Stomach (tissue), 4 donors: Measurements from ENCODE around the gene KCNT2.

Experiments
- EP300 ChIP-seq: sonication (generic); formaldehyde crosslinking; IDR thresholded peaks from one replicate; pipeline ENCODE4 v1.6.1; 2017; ENCODE audit warnings: antibody characterized with exemption
- TF ChIP-seq, protein P1 (sequence below), 7 experiments: fragments of 450-650 bp in 4 of 7; fragments of 200-600 bp in 3 of 7; sonication (generic) in 3 of 7; IDR thresholded peaks; one replicate each; pipeline ENCODE4 v1.5.1; 2016 to 2019; ENCODE audit warnings: antibody characterized with exemption in 7 of 7, control low read depth in 2 of 7, mild to moderate bottlenecking in 1 of 7

DNA sequence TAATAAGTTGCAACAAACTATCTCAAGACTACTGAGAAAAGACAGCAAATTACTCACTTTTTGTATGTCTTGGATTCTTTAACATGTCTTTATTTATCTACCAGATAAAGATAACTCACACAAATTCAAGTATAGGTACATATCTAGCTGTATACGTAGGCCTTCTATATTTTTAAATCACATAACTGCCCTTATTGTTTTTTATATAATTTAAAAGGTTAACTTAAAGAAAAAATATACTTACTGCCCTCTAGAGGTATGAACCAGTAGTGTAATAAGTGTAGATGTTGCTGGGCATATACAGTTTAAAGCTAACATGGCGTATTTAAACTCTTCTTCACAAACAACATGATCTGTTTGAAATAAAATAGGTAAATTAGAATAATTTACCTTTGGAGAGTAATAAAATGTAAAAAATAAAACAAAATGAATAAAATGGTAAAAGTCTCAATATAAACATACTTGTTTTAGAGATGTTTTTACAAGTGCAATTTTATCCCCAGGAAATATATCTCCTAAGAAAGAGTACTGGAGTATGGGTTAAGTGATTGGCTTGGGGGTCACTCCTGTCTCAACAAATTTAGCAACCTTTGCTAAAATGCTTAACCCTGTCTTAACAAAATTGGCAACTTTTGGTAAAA is 235.2 kb downstream of the KCNT2 start:
- TF ChIP-seq, protein P1, sequence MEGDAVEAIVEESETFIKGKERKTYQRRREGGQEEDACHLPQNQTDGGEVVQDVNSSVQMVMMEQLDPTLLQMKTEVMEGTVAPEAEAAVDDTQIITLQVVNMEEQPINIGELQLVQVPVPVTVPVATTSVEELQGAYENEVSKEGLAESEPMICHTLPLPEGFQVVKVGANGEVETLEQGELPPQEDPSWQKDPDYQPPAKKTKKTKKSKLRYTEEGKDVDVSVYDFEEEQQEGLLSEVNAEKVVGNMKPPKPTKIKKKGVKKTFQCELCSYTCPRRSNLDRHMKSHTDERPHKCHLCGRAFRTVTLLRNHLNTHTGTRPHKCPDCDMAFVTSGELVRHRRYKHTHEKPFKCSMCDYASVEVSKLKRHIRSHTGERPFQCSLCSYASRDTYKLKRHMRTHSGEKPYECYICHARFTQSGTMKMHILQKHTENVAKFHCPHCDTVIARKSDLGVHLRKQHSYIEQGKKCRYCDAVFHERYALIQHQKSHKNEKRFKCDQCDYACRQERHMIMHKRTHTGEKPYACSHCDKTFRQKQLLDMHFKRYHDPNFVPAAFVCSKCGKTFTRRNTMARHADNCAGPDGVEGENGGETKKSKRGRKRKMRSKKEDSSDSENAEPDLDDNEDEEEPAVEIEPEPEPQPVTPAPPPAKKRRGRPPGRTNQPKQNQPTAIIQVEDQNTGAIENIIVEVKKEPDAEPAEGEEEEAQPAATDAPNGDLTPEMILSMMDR (IDR thresholded peaks at IDR 0.05), result peak in 3 of 7 experiments; percentile 17 to 47 (median 47)
- TF ChIP-seq EP300, result no peak
